GM18519 (cell line): ENCODE data around the gene GRIP1.
"Not testable (repeated sequence)": the region's sequence is repeated elsewhere in the genome, so short reads cannot be mapped to it uniquely, and the experiment has no call there.

ENCODE experiments used
- ATAC-seq: cut with Tn5 transposase; IDR thresholded peaks from one replicate; pipeline ENCODE4 v1.9.1; 2021; ENCODE audit warnings: mild to moderate bottlenecking, moderate library complexity; ENCODE audit not compliant: unreplicated experiment, low FRiP score

Gene GRIP1

GRCh38 chr12:66352197-66352596 is 326.7 kb downstream of the GRIP1 start:
- no peak for ATAC-seq

DNA sequence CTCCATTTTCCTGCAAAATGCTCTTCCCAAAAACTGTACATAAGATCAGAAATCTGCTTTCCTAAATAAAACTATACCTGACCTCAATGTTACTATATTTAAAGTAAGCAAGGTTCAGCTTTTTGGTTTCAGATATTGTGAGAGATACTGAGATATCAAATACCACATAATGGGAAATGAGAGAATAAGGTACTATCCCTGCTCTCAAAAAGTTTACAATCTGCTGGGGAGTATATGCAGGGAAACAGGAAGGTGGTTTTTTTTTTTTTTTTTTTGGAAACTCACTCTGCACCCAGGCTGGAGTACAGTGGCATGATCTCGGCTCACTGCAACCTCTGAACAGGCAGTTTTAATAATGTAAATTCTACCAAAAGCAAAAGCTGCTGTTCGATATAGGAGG is 327.6 kb downstream of the GRIP1 start:
- no peak for ATAC-seq

GRCh38 chr12:66345956-66346355 is 332.9 kb downstream of the GRIP1 start:
- no peak for ATAC-seq

DNA sequence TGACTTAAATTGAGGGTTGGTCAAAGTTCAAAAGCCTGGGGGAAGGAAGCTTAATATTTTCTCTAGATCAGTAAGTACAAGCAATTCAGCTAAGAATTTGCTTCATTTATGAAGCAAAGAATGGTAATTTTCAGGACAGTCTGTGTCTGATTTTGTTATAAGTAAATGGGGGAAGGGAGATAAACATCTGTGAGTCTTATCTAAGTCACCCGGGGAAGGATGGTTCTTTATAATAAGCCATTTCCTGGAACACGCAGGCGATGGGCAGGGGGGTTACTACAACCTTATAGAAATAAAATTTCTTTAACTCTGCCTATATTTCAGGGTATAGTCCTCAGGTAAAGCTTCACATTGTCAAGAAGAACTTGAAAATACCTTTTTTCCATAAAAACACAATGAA is 333.7 kb downstream of the GRIP1 start:
- no peak for ATAC-seq

DNA sequence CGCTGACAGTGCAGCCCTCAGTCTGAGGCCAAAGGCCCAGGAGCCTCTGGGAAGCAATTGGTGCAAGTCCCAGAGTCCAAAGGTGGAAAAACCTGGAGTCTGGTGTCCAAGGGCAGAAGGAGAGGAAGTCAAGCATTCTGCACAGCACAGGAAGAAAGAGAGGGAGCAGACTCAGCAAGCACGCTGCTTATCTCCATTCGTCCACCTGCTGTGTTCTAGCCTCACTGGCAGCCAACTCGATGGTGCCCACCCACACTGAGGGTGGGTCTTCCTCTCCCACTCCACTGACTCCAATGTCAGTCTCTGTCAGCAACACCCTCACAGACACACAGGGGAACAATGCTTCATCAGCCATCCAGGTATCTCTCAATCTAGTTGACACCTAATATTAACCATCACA is 337.8 kb downstream of the GRIP1 start:
- no peak for ATAC-seq

DNA sequence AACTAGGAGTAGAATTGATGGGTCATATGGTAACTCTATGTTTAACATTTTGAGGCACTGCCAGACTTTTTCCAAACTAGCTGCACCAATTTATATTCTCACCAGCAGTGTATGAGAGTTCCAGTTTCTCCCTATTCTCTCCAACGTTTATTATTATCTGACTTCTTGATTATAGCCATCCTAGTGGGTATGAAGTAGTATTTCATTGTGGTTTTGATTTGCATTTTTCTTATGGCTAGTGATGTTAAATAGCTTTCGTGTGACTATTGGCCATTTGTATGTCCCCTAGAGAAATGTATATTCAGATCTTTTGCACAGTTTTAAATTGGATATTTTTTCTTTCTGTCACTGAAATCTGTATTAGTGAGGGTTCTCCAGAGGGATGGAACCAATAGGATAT is 338.7 kb downstream of the GRIP1 start:
- ATAC-seq, result no peak

DNA sequence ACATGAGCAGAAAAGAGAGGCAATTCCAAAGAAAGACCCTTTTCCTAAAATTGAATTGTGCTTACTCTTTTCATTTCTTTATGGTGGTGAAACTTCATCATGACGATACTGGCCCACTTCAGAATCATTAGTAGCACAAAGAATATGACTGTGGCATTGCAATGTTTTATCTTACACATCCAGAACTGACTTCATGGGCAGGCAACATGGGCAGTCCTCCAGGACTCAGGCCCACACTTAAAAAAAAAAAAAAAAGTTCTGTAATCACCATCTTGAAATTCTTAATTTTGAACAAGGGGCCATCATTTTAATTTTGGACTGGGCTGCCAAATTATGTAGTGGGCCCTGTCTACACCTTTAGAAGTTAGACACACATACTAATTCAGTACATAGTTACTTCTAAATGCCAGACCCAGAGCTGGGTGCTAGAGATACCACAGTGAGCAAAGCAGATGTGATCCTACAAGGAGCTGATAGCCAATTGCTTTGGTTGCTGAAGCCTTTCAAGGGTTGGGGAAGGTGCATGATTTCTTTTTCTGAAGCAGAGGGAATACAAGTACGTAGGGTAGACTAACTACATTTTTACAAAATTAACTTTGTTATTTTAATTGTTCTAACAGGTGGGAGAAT is 341.4 kb downstream of the GRIP1 start:
- no peak for ATAC-seq

DNA sequence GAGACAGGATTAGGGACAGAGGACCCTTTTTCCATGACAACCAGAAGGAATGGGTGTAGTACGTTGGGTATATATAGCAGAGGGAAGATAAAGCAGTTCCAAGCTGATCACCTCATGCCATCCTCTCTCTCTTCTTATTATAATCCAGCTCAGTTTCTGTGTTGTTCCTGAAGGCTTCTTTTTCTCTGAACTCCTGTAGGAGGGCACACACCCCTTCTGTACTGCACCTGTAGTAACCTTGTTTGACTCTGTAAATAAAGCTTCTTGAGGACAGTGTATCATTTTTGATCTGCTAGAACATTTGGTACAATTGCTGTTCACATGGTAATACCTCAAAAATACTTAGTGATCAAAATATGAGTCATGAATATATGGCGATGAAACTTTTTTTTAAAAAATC is 343.1 kb downstream of the GRIP1 start:
- ATAC-seq, result no peak

DNA sequence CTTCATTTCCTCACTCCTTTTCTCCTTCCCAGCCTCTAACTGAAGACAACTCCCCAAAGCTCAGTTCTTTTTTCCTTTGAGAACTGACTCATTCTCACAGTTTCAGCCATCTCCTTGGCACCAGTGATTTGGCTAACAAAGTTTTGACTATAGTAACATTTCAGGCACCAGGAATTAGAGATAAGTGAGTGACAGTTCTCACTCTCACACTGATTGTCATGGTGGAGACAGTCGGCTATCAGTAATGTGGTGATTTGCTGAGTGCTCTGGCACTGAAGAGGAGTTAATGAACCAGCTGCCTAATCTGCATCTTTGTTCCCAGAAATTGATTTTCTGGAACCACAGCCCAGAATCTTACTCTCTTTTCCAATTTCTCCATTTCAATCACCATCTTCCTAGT is 347.1 kb downstream of the GRIP1 start:
- ATAC-seq, result no peak

DNA sequence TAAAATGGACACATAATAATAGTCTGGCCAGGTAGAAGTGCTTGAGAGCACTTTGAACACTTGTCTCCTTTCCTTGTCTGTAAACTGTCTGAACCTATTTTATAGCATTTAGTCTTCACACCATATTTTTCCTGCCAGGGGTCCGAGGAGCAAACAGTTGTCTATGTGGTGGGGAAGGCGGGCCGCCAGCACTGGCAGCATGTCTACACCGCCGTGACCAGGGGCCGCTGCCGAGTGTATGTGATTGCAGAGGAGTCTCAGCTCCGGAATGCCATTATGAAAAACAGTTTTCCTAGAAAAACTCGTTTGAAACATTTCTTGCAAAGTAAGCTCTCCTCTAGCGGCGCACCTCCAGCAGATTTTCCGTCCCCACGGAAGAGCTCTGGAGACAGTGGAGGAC is 347.9 kb downstream of the GRIP1 start:
- no peak for ATAC-seq

- no peak for ATAC-seq
Observed at GRCh38 chr12:66329941-66330340, 348.9 kb downstream of the GRIP1 start.

GRCh38 chr12:66323017-66323416 is 355.9 kb downstream of the GRIP1 start:
- ATAC-seq, result no peak

GRCh38 chr12:66321435-66321834 is 357.4 kb downstream of the GRIP1 start:
- no peak for ATAC-seq

DNA sequence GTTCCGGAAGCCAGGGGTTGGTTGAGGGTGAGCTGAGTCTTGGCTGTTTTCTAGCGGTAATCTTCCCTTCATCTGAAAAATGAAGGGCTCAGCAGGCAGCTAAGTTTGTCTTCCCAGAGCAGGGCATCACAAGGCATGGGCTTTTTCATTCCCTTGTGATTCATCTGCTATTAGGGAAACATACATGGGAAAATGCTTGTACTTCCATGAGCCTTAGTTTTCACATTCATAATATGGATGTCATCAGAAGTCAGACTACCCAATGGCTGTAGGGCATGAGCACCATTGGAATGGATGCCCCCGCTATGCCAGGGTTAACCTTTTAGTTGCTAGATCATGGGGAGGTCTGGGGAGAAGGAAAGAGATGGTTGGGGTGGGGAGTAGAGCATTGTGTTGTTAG is 357.9 kb downstream of the GRIP1 start:
- ATAC-seq, result no peak

- ATAC-seq, result no peak
Observed at GRCh38 chr12:66319266-66319954, 359.5 kb downstream of the GRIP1 start.

GRCh38 chr12:66314278-66314677 is 364.6 kb downstream of the GRIP1 start:
- ATAC-seq, result no peak

GRCh38 chr12:66312189-66312588 is 366.7 kb downstream of the GRIP1 start:
- no peak for ATAC-seq

- no peak for ATAC-seq
Observed at GRCh38 chr12:66309606-66310005, 369.3 kb downstream of the GRIP1 start.

DNA sequence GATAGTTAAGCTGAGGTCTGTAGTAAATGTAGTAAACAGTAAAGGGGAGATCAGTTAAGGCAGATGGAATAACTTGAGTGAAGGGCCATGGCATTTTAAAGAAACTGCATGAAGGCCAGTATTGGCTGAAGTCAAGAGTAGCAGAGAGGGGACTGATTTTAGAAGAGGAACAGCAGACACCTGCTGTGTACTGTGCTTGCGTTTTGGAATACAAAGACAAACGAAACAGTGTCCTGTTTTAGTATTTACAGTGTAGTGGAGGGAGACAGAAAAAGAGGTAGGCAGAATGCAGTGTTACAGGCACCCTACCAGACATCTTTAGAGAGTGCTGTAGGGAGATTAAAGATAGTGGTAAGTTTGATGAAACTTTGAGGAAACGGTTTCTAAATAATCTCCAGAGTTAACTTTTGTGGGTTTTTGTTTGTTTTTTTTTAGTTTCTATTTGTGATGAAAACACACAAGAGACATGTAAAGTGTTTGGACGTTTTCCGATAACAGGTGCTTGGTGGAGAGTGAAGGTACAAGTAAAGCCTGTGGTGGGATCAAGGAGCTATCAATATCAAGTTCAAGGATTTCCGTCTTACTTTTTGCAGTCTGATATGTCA is 374.5 kb downstream of the GRIP1 start:
- no peak for ATAC-seq

DNA sequence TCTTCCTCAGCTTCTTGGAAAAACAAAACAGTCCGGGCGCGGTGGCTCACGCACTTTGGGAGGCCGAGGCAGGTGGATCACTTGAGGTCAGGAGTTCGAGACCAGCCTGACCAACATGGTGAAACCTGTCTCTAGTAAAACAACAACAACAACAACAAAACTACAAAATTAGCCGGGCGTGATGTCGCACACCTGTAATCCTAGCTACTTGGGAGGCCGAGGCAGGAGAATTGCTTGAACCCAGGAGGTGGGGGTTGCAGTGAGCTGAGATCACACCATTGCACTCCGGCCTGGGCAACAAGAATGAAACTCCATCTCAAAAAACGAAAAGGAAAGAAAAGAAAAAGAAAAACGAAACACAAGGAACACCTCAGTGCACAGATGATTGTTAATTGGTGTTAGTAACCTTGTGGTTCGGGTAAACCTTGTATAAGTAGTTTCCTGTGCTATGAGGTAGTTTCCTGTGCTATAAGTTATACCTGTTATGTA is 375.5 kb downstream of the GRIP1 start:
- not testable (repeated sequence) for ATAC-seq

GRCh38 chr12:66302827-66303169 is 376.1 kb downstream of the GRIP1 start:
- no peak for ATAC-seq
